Stimulated activated CD4-positive, alpha-beta T cell treated with anti-CD3 and anti-CD28 coated beads, Interleukin-2, amount 100 ng/mL, for 48 hours (primary cell): ENCODE results near the gene GALR3.

Experiments
- DNase-seq, 2 donors: peaks; one replicate each; pipeline ENCODE4 v3.0.0-alpha.2; 2020

Gene GALR3

DNA sequence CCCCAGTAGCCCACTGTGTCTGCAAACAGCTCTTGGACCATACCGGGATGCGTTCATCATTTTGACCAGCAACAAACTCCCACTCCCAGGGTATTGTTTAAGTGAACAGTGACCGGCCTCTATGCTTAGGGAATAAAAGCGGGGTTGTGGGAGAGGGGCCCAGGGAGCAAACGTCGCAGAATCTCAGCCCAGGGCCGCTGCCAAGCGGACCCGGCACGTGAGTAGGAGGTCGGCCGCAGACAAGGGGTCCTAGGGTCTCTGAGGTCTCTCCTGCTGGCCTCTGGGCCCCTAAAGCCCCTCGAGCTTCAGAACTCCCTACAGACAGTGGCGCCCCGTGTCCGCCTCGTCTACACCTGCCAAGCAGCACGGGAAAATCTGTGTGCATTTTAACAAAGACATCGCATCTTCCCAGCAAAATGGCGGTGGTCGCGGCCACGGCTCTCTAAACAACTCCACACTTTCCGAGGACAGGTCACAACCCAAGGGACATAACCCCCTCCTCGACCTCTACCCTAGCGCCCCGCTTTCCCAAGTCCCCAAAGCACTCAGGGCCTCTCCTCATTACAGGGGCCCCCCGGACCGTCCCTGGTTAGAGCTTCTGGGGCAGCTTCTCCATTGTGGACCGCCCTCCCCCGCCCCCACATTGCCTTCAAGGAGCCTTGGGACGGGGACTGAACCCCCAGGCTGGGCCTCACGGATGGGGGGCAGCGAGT is 19.4 kb upstream of the GALR3 start:
- no peak for DNase-seq

DNA sequence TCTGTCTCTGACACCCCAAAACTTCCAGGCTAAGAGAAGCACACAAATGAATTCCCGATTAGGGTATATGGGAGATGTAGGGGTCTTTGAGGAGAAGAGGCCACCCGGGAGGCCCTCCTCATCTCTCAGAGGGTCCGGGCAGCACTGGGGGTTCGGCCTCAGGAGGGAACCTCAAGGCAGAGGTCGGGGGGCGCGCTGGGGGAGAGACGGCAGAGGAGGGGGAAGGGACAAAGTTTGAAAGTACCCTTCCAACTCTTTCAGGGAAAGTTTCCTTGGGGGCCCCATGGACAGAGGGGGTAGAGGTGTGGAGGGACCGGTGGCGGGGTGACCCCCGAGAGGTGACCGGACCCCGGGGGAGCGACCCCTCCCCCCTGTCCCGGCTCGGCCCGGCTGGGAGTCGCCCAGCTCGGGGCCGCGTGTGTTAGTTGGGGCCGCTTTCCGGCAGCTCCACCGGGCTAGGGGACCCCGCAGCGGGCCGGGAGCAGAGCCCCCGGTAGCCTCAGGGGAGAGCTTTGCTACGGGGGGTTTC is 18.8 kb upstream of the GALR3 start:
- no peak for DNase-seq

DNA sequence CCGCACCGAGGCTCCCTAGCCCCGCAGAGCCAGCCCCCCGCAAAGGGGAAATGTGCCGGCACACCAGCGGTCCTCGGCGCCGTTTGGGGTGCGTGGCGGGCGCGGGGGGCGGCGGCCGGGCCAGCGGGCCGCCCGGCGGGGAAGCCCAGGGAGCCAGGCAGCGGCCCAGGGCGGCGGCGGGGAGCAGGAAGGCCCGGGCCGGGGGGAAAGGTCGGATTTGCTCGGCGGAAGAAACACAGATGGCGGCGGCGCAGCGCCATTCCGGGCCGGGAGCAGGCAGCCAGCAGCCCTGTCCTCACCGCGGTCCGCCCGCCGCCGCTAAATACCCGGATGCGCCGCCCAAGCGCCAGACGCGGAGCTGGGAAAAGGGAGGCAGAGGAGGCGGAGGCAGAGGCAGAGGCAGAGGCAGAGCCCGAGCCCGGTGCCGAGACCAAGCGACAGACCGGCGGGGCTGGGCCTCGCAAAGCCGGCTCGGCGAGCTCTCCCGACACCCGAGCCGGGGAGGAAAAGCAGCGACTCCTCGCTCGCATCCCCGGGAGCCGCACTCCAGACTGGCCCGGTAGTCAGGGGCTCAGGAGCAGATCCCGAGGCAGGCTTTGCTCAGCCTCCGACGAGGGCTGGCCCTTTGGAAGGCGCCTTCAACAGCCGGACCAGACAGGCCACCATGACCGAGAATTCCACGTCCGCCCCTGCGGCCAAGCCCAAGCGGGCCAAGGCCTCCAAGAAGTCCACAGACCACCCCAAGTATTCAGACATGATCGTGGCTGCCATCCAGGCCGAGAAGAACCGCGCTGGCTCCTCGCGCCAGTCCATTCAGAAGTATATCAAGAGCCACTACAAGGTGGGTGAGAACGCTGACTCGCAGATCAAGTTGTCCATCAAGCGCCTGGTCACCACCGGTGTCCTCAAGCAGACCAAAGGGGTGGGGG is 18.0 kb upstream of the GALR3 start:
- DNase-seq = peak; percentile 74 to 78

DNA sequence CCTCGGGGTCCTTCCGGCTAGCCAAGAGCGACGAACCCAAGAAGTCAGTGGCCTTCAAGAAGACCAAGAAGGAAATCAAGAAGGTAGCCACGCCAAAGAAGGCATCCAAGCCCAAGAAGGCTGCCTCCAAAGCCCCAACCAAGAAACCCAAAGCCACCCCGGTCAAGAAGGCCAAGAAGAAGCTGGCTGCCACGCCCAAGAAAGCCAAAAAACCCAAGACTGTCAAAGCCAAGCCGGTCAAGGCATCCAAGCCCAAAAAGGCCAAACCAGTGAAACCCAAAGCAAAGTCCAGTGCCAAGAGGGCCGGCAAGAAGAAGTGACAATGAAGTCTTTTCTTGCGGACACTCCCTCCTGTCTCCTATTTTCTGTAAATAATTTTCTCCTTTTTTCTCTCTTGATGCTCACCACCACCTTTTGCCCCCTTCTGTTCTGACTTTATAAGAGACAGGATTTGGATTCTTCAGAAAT is 17.3 kb upstream of the GALR3 start:
- DNase-seq = no peak

DNA sequence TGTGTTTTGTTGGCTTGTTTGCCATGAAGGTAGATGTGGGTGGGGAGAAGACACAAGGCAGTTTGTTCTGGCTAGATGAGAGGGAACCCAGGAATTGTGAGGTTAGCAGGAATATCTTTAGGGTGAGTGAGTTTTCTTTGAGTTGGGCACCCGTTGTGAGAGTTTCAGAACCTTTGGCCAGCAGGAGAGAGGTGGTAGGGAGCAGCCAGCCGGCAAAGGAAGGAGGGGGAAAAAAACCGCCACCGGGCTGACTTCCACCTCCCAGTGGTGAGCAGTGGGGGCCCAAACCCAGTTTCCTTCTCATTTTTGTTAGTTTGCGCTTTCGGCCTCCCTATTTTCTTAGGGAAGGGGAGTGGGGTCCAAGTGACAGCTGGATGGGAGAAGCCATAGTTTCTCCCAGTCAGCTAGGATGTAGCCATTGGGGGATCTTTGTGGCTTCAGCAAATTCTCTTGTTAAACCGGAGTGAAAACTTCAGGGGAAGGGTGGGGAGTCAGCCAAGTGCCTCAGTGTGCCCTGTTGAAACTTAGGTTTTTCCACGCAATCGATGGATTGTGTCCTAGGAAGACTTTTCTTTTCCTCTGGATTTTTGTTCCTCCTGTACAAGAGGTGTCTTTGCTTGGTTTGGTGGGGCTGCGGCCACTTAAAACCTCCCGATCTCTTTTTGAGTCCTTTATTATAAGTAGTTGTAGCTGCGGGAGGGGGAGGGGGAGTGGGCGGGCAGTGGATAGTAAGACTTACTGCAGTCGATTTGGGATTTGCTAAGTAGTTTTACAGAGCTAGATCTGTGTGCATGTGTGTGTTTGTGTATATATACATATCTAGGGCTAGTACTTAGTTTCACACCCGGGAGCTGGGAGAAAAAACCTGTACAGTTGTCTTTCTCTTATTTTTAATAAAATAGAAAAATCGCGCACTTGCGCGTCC is 16.5 kb upstream of the GALR3 start:
- no peak for DNase-seq

DNA sequence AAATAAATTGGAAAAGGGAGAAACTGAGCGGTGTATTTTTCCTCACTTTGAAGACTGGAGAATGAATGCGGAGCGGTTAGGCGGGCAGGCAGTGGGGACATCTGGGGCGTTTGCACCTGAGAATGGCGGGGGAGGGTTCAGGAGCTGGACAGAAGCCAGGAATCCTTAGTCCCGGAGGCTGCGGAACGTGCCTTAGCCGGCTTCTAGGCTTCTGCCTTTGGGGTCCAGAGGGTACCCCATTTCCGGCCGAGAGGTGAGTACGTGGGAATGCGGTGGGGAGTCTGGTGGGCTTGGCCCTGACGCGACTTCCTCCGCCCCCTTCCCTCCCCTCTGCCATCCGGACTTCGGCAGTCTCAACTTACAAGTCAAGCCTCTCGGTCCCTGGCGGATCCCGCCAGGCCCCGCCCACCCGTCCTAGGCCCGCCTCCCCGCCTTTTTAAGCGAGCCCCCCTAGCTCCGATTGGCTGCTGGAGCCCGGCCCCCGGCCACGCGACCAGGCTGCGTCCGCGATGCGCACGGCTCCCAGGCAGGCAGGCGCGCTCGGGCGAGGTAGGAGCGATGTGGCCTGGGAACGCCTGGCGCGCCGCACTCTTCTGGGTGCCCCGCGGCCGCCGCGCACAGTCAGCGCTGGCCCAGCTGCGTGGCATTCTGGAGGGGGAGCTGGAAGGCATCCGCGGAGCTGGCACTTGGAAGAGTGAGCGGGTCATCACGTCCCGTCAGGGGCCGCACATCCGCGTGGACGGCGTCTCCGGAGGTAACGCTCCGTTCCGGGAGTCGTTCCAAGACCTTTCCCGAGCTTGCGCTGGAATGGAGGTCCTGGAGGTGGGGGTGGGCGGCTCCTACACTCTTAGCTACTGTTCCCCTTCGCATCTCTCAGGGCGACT is 15.5 kb upstream of the GALR3 start, which contains the start of gene GCAT:
GCAT (plus strand) TSS at position 525 of the 884 bp plus-strand sequence; CDS start at position 559, 34 bp downstream.
- DNase-seq = peak; percentile 88 to 91

DNA sequence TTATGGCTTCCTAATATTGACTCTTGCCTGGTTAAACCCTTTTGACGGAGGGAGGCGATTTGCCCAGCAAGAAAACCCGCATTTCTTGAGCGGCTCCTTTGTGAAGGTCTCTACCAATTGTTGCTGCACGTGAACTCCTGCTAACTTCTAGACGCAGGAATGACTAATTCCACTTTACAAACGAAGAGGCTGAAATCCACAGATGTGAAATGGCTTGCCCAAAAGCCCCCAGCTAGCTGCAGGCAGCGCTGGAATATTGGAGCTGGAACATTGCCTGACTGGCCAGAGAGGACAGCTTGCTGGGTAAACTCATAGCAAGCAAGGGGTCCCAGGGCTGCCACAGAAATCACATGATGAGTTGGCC is 14.9 kb upstream of the GALR3 start:
- no peak for DNase-seq

DNA sequence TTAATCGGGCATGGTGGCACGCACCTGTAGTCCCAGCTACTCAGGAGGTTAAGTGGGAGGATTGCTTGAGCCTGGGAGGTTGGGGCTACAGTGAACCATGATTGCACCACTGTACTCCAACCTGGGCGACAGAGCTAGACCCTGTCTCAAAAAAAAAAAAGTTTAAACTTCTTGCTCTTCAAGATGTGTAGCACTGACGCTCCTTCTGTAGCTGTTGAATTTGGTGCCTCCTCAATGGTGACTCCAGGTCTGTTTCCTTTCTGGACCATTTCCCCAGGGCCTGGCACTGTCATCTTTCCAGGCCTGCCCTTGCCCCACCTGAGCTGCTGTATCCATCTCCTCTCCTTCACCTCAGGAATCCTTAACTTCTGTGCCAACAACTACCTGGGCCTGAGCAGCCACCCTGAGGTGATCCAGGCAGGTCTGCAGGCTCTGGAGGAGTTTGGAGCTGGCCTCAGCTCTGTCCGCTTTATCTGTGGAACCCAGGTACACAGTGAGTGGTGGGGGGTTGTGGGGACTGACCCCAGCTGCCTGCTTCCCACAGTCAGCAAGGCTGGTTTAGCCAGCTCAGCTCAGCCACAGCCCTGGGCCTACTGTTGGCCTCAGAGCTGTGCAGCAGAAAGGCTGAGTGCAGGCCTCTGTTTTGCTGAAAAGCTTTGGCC is 13.4 kb upstream of the GALR3 start:
- DNase-seq = no peak

DNA sequence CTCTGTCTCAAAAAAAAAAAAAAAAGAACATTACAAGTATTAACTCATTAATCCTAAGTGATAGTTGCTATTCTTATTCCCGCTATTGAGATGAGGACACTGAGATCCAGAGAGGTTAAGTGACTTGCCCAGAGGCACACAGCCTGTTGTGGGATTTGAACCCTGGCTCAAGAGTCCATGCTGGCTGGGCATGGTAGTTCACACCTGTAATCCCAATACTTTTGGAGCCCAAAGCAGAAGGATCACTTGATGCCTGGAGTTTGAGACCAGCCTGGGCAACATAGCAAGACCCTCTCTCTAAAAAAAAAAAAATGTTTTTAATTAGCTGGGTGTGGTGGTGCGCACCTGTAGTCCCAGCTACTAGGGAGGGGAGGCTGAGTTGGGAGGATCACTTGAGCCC is 11.3 kb upstream of the GALR3 start:
- no peak for DNase-seq

DNA sequence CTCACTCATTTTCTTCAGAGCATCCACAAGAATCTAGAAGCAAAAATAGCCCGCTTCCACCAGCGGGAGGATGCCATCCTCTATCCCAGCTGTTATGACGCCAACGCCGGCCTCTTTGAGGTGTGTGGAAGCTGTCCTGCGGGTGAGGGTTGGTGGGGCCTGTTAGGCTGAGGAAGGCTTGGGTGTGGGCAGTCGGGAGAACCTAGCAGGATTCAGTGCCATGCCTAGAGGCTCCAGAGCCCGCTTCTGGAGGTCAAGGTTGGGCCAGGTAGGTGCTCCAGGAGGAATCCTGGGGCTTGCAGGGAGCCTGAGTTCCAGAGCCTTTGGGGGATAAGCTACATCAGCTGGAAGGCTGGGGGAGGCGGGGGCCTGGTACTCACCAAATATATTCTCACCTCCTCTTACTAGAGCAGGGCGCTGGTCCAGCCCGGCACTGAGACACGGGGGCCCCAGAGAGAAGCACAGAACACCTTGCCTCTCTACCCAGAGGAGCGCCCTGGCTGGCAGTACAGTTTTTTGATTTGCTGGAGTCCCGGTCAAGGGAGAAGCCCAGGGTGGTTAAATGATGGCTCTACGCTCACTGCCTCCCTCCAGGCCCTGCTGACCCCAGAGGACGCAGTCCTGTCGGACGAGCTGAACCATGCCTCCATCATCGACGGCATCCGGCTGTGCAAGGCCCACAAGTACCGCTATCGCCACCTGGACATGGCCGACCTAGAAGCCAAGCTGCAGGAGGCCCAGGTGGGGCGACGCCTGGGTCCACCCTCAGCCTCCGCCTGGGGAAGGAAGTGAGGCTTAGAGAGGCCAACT is 10.1 kb upstream of the GALR3 start:
- no peak for DNase-seq

DNA sequence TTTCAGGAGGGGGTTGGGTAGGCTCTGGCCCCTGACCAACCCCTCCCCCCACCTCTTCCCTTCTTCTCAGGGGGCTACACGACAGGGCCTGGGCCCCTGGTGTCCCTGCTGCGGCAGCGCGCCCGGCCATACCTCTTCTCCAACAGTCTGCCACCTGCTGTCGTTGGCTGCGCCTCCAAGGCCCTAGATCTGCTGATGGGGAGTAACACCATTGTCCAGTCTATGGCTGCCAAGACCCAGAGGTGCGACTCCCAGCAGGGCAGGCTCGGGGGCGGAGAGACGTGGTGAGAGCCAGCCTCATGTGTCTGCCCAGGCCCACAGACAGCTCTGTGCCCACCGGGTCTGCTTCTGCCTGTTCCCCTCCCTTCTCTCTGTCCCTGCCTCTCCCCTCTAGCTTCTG is 7.6 kb upstream of the GALR3 start:
- no peak for DNase-seq

DNA sequence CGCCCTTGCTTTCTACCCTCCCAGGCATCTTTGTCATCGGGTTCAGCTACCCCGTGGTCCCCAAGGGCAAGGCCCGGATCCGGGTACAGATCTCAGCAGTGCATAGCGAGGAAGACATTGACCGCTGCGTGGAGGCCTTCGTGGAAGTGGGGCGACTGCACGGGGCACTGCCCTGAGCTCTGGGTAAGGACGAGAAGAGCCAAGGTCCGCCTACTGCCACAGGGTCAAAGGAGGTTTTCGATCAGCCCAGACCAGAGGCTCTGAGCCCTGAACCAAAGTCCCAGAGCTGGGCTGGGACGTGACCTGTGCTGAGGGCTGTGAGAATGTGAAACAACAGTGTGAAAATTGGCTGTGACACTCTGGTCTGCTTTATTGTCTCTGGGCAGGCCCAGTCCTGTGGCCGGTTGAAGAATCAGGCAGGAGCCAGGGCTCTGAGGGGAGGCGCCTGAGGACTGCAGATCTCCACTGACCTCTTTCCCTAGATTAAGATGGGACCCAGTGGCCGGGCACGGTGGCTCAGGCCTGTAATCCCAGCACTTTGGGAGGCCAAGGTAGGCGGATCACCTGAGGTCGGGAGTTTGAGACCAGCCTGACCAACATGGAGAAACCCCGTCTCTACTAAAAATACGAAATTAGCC is 6.5 kb upstream of the GALR3 start:
- DNase-seq = no peak

DNA sequence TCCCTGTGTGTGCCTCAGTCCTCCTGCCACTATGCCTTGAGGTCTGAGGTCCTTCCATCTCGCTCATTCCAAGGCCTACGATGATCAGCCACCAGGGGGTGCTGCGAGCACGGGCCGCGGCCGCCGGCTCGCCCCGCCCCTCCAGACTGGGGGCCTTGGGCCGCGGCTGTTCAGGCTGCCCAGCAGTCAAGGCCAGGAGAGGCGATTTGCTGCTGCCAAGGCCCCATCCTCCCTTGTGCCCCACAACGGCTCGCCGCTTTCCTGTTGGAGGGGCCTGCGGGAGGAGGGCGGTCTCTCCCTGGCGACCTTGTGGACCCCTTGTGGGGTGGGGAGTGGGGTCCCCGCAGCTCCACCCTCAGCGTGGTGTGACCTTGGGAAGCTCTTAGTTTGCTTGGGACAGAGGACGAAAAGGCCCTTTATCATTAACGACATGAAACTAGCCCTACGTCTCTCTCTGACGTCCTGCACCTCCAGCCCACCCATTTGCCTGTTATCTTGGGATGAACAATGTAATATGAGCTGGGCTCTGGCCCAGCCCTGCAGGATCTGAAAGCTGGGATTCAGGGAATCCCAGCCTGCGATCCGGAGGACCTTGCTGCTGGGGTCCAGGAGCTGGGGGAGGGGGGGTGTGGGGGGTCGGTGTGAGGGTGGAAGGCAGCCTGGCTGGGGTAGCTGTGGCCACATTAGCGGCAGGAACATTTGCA is 5.3 kb upstream of the GALR3 start:
- peak; percentile 88 to 92 for DNase-seq

DNA sequence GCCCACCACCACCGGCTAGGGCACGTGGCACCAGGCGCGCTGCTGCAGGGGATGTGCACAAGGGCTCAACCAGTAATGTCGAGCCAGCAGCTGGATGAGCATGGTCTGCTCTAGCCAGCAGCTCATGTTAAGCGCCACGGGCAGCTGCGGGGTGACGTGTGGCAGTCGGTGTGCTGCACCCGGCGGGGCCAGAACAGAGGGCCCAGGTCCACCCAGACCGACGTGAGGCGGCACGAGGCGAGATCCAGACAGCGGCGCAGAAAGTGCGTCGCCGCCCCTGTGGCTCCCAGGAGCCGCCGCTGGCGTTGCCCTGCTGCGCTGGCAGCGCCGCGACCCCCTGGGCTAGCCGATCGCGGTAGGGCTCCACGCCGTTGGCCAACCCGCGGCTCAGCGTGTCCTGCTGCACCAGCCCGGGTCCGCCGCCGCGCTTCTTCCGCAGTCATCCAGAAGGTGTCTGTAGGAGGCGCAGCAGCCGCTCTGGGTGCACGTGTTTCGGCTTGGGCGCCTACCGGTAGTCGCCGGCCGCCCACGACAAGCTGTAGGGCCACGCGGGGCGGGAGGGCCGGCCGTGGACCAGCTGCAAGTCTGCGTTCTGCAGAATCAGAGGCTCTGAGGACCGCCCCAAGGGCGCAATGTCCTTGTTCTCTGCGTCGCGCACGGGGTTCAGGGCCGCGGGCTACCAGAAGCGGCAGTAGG is 4.6 kb upstream of the GALR3 start:
- peak; percentile 53 to 56 for DNase-seq

DNA sequence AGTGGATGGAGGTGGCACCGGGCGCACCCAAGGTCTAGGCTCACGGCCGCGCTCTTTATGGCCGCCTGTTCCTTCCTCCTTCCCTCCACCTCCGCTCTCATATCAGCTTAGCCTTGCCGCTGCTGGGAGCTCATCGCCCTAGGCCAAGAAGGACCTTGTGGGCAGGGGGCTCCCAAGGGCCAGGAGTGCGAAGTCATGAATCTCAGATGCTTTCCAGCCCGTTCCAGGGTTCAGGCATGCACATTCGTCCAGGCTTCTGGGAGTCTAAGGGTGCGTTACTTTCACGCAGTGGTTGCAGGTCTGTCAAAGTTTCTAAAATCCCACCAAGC is 4.1 kb upstream of the GALR3 start:
- no peak for DNase-seq

DNA sequence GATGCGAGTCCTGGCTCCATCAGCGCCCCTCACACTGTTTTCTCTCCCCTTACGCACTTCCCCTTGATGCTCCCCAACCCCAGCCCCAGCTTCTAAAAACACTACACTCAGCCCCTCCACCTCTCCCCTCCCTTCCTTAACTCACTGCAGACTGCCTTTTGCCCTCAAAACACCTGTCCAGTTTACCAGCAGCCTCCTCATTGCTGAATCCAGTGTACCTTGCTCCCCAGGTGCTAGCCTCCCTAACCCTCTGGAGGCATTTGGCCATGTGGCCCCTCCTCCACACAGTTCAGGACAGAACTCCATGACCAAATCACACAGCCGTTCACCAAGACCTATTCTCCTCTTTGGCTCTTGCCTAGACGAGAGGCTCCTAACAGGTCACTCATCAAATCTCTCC is 2.8 kb upstream of the GALR3 start:
- no peak for DNase-seq

DNA sequence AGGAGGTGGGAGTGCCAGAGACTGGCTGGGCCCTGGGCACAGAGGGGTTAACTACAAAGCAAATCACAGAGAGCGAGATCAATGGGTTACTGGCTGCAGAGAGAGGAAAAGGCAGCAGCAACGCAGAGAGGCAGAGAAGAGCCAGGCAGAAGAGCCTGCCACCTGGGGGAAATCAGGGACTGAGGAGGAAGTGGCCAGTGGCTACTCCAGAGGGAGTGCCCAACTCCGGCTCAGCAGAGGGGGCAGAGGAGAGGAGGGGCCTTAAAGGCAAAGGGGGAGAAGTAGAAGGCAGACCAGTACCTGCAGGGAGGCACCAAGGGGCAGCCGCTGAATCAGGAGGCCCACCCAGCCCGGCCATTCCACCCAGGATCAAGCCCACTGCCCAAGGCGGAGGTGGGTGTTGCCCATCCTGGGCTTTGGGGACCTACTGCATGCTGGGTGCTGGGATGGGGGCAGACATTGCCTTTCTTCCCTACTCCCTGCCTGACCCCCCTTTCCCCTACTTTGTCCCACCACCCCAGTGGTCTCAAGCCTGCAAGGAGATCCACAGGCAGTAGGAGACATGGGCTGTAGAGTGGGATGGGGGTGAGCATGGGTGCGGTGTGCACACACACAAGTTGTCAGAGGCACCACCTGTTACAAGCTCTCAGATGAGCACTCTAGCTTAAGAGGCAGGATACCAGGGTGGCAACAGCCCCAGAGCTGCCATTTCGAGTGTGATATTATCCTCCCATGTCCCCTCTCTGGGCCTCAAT is 926 bp upstream of the GALR3 start:
- DNase-seq = no peak
